Hematopoietic multipotent progenitor cell (in vitro differentiated cells): ENCODE results near the gene APBB2. TPM values are rescaled to one million over a fixed set of nuclear protein-coding genes. Genes with fewer than 3 reads are reported as not detected.

Experiments used
- DNase-seq, 3 donors: peaks; one replicate each; pipeline ENCODE4 v3.0.0-alpha.2; 2011 to 2015; ENCODE audit warnings: low read depth in 2 of 3, low spot score in 2 of 3
- total RNA-seq: library from RNA; depleted of rRNA; stranded (reverse); fragments of >200 nt; gene quantifications from one replicate; pipeline ENCODE4 v1.2.3, GENCODE V29; 2012

APBB2 gene
- total RNA-seq, 1 donor: 0.81 TPM

DNA sequence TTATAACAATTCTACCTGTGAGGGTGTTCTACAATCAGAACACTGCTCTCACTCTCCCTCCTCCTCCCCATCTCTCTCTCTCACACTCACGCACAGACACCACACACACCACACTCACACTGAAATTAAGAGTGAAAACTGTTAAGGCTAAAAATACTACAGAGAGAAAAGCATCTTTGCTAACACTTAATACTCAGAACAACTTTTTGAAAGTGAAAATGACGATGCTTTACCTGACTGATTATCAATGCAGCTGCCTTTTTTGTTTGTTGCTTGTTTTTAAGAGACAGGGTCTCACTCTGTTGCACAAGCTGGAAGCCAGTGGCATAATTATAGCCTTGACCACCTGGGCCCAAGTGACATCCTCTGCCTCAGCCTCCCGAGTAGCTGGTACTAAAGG is 222.4 kb downstream of the APBB2 start:
- peak in 1 of 3 donors; percentile 10 for DNase-seq

DNA sequence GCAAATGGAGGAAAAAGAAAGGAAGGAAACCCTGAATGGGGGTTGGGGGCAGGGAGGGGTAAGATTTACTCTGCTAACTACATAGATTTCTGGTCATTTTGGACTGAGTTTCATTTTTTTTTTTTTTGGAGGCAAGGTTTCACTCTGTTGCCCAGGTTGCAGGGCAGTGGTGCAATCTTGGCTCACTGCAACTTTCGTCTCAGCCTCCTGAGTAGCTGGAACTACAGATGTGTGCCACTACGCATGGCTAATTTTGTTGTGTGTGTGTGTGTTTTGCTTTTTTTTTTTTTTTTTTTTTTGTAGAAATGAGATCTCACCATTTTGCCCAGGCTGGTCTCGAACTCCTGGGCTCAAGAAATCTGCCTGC is 223.5 kb downstream of the APBB2 start:
- no peak for DNase-seq

DNA sequence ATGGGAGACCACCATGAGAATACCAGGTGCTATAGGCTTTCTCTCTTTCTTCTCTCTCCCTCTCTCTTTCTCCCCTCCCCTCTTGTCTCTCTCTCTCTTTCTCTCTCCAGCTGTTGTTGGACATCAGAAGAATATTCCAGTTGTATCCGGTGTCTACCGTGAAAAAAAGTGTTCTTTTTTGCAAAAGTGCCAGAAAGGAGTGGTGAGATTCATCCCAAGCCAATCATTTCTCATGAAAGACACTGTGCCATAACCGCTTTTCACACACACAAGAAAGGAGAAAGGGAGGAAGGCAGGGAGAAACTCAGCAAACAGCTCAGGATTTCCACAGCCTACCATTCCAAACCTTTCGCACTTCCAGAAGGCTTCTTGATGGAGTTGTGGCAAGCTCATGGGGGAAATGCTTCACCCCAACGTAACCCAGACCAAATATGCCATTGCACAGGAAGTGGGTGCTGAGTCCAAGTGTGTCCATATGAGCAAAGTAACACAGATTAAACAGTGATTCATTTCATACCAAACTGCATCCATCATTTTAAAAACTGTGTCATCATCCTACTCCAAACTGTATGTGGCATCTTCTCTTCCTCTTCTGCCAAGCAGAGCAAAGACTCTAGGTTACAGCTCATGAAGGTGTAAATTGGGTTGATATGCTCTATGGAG is 224.0 kb downstream of the APBB2 start:
- DNase-seq: peak in 2 of 3 donors; percentile 16 to 25

DNA sequence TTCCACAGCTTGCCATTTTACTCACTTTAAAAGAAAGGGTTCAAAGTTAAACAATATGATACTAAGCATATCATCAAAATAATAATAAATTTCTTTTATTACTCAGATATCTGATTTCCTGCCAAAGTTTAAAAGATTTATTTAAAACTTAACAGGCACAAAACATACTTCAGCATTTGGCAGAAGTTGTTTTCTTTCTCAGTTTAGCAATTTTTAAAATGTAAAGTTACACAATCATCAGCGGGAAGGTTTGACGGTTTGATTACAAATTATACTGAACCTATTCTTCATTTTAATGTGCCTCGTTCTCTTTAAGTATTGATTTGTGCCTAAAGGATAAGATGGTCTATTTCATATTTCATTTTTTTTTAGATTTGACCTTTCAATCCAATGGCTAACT is 227.2 kb downstream of the APBB2 start:
- DNase-seq: no peak

DNA sequence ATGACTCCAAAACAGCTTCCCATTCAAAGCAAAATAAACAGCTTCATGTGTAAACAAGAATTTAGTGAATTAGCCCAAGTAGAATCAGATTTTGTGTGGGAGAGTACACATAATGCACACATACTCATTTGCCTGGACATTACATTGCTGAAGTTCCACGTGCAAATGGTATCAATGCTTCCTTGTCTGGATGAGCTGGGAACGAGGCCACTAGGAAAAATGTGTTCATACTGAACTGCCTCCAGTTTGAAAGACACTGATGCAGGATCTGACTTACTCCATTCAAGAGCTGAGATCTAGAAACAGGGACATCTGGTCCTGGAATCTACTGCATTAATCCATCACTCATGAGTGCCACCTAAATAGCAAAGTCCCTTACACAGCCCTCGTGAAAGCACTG is 228.0 kb downstream of the APBB2 start:
- DNase-seq: no peak

DNA sequence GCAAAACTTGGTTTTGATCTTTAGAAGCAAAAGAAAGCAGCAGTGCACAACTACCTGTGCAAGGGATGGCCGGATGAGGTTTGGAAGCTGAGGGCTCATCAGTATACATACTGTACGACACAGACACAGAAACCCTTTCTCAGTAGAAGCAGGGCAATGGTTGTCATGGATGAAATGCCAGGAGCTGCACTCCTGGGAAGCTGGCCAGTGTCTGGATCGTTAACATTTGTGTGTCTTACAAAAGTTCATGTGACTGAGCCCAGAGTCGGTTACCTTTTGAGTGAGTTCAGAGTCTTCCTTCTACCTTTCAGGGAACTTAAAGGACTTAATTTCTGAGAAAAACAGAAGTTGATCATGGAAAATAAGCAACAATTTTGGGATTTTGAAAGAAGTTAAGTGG is 230.3 kb downstream of the APBB2 start:
- DNase-seq: no peak

DNA sequence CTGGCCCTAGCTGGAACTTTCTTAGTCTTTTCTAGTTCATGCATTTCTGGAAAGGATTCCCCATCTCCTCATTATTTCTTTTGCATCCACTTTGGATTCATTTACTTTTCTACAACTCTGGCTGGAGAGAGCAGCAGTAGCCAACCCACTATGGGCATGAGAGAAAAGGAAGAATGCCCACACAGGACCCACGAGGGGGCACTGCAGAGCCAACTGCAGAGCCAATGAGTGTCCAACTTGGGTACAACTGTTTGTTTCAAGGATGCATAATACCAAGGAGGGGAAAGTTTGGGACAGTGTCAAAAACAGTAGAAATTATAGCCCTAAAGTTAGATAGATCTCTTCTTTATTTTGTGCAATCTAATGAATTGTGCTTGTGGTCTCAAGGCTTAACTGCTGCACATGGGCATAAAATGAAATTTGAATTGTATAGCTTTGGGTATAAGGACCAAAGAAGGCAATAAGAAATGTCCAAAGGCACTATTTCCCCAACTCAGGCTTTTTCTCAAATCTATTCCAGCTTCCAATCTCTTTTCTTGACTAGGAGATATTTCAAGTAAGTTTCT is 233.9 kb downstream of the APBB2 start:
- DNase-seq: peak in 1 of 3 donors; percentile 8

DNA sequence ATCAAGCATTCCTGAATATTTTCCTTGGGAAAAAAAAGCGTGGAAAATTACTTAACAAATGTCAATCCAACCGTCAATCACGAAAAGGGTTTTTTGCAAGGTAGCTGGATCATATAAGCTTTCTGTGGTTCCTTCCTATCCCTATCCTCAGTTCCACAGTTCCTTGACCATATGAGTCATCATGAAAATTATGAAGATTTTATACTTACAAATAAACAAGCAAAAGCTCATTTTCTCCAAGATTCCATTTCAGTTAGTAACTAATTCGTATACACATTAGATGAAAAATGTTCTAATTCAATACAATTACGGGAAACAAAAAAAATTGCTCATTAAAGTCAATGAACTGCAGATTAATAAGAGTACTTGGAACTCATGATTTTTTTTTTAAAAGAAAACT is 235.8 kb downstream of the APBB2 start:
- no peak for DNase-seq

DNA sequence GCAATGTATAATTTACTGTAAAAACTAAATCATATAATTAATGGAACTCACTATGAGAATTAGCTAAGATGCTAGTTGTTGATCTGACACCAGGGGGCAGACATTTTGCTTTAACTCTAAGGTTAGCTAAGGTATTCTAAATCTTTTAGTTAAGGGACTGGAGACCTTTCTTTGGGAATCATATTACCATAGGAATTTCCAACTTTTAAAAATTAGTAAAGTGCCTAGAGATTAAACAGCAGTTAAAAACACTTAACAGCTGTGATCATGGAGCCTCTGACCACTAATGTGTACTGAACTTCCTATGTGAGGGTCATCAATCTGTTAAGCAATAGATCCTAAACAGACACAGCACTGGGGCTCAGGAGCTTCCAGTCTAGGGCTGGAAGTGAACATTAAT is 238.0 kb downstream of the APBB2 start:
- peak in 2 of 3 donors; percentile 36 to 75 for DNase-seq

DNA sequence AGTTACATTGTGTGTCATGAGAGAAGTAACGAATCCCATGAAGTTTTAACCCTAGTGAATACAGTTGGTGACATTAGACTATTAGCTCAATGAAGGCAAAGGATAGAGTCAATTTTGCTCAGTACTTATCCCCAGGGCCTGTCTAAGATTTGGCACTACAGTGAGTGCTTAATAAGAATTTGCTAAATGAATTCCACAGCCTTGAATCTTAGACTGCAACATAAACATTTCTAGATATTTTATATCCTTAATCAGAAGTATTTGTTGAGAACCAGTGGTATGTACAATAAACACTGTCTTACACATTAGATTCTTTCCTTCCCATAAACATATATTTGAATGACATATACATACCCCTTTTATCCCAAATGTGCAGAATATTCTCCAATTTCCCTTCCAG is 241.6 kb downstream of the APBB2 start:
- no peak for DNase-seq

DNA sequence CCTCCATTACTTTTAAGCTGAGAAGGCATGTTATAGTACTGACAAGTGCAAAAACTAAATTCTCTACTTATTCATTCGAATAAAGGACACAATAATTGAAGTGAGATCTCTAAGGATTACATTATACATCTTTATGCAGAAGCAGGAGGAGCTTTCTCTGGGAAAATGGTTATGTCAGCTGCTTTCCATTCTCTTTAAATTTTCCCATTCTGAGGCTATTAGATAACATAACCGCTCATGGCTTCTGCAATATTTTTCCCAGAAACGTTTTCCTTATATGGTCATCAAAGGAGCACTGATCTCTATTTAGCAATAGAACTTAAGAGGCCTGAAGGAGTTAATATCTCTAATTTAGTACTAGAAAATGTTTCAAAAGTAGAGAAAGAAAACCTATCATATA is 243.0 kb downstream of the APBB2 start:
- no peak for DNase-seq

DNA sequence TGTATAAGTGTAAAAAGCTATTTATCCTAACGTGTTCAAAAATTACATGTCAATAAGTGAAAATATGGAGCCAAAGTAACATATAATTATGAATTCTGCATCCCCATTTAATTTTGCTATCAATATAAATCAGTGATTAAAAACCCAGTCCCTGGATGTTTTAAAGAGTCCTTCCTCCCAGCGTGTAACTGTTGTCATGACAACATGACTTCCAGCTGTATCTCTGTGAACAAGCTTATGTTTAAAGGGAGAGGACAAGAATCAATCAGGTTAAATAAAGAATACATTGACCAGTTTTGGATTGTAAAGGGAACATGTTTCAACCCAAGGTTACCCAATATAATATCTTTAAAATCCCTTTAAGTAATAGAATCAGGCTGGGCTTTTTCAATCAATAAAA is 244.8 kb downstream of the APBB2 start:
- no peak for DNase-seq

DNA sequence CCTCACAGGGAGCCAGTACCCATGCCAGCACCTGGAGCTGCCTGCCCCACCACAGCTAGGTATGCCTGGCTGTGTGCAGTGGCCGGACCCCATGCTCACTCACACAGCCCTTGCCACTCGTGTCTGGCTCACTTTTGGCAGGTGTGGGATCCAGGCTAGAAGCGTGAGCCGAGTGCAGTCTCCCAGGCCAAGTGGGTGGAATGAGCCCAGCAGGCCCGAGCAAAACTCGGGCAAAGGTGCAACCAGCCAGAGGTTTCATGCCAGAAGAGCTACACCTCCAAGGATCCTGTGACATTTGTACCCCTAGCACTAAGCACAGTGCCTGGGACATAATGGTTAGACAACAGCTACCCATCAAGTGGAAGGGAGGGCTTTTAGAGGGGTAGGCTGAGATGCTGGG is 246.8 kb downstream of the APBB2 start:
- no peak for DNase-seq

DNA sequence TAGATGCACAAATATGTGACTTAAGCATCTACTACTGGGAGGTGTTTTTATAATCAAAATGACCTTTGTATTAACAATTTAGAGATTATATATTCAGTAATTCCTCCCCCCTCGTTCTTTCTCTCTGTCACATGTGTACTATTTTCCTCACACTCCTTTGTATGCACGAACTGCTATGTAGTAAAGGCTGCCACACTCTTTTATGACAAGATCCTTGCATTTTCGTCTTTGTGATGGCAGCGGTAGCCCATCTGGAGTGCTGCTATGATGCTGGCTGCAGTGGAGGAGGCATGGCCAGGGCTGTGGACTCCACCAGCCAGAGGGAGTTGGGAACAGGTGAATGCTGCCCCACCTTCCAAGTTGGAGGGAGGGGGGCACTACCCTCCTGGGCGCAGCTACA is 248.3 kb downstream of the APBB2 start:
- DNase-seq: no peak

DNA sequence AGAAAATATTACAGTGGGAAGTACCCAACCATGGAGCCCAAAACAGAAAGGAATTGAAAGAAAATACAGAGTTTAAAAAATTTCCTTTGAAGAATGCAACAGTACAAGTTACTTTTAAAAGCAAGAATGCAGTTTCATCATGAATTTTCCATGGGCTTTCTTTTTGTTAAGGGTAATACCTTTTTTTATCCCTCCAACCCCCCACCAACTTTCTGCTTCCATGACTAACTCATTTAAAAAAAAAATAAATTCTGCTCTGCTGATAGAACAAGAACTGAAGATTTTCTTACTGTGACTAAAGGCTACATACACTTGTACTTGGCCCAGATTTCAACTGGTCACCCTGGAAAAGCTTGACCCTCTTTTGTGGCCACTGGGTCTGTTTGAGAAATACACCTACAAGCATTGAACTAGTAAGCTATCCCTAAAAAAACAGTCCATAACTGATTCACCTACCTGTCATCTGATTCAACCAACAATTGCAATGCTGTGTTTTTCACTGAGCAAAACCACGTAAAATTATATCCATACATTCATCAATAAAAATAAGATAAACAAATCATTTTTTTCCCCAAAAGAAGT is 250.4 kb downstream of the APBB2 start:
- no peak for DNase-seq

DNA sequence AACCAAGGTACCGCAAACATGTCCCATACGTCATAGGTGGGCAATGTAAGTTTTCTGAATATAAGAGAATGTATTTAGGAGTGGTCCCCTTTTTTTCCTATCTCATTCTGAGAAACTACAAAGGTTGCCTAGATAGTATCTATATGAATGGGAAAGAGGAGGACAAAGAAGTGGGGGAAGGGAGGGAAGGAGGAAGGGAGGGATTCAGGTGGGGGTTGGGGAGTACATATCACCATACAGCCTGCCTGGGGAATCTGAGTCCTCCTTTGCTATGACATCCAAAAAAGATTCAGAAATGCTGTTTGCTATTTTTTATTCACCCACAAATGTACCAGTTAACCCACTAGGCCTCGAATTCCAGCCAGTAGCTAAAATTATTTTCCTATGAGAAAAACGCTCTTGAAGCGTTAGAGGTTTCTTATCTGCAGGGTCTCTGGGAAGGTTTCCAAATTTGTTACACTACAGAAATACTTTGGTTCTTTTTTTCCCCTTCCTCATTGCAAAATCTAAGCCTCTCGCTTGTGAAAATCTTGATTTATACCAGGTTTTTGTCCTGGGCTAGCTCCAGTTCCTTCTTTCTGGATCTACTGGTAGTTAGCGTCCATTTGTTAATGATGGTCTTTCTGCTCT is 251.7 kb downstream of the APBB2 start:
- no peak for DNase-seq

DNA sequence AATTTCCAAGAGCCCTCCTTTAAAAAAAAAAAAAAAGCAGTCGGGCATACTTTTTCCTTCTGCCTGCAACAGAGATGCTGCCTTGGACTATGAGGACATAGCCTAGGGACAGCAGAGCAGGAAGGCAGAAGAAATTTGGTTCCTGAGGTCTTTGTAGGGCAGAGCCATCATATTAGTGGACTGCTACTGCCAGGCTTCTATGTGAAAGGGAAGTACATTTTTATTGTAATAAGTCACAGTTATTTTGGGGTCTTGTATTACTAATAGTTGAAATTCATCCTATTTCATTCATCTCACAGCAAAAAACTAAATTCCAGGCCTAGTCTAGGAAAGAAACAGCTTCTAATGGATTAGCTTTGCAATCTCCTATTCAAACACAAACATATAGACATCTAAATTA is 253.4 kb downstream of the APBB2 start:
- no peak for DNase-seq

DNA sequence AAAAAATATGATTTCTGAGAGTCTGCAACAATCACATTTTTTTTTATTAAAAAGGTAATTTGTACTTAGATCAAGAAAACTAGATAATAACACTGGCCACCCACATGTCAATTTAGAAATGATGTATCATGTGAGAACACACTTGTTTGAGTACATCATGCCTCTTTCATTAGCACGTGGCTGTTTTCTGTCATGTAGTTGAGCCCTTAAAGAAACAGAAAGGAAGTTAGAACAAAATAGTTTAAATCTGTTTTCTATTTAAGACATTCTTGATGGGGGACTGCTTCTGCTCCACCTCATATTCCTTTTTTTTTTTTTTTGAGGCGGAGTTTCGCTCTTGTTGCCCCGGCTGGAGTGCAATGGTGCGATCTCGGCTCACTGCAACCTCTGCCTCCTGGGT is 257.1 kb downstream of the APBB2 start:
- DNase-seq: no peak

DNA sequence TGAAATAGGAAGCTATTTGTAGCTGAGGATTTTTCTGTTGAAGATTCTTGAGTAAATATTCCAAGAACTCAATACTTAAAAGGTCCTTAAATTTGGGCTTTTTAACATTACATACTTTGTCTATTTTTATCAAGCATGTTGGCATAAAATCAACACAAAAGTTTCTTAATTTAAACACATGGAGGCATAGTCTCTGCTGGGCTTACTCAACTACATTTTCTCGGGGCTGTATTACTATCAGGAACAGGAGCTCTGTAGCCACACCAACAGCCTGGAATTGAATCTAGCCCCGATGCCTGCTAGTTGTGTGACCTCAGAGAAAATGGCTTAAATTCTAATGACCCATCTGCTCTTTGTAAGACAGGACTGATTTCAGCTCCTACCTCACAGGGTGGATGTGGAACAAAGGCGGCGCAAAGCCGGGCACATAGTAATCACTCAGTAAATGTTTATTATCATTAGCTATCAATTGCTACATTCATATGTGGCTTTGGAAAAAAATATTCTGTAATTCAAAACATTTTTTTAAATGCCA is 257.6 kb downstream of the APBB2 start:
- DNase-seq: no peak

DNA sequence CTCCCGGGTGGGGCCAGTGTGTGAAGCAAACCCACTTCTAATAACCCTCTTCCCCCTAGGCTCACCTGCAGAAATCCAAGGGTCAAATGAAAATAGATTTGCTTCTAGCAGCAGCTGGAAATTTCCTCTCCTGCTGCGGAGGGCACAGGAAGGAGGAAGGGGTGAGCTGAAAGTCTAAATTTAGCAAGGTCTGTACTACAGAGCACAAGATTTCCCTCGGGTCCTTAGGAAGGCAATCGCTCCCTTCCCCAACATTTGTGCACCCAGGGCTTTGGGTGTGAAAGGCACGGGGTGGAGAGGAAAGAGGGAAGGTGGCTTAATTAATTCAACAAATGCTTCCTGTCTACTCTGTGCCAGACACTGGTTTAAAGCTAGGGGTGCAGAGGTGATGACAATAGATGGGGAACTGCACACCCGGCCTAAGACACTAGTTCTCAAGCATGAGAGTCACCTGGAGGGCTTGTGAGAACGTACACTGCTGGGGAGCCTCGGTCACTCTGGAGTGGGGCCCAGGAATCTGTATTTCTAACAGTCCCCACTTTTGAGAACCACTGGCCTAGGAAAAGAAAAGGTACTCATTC is 260.2 kb downstream of the APBB2 start:
- no peak for DNase-seq

DNA sequence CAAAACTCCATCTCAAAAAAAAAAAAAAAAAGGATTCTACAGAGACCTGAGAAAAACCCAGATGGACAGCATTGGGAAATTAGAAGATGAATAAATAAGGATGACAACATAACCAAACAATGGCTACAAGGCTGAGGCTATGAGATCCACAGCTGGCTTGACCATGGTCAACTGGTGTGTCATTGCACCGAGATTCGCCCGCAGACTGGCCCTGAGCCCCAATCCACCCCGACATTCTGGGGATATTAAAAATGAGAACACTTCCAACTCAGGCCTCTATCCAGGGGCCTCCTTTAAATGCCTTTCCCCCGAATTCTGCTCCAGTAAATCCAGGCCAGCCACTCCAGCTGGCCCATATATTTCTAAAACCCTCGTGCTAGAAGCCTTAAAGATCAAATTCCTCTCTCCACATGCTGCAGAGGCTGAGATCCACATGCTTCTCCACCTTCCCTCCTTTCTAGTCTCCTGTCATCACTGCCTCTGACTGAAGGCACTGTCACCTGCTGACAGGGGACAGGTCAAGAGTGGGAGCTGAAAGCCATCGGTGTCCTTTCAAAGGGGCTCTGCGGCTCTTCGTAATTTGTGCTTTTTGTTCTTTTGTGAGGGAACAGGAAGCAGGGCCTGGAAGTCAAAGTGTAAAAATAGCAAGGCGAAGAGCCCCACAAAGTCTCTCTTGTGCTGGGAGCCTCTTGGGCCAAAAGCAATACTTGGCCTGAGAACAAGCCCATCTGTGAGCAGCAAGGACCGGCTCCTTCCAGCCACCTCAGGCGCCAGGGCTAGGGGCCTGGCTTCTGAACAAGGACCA is 260.9 kb downstream of the APBB2 start:
- DNase-seq: no peak
